GM13977 (cell line): ENCODE results near the gene HPSE2.

Experiments
- DNase-seq: peaks from one replicate; pipeline ENCODE4 v3.0.0; 2012; ENCODE audit warnings: low spot score
- CTCF ChIP-seq: IDR thresholded peaks from 2 replicates; pipeline ENCODE4 v1.5.1; 2012; ENCODE audit warnings: mild to moderate bottlenecking, control low read depth; ENCODE audit not compliant: insufficient read depth; ENCODE audit errors: extremely low read depth, missing control alignments
- in situ Hi-C: fragments of 300-500 bp; cut with MboI; formaldehyde crosslinking; loops from one replicate; pipeline ENCODE4 v1.12.0; 2022; ENCODE audit warnings: low sequenced_read_pairs, low pct_unique_long_range_greater_than_20kb, mixed read lengths, inconsistent platforms; ENCODE audit not compliant: unreplicated experiment

Gene HPSE2

GRCh38 chr10:99080275-99080945, 155.2 kb downstream of the HPSE2 start:
- no peak for TF ChIP-seq CTCF
- no peak for DNase-seq
- in situ Hi-C loops = no loop called here

- in situ Hi-C loops = no loop called here
- no peak for TF ChIP-seq CTCF
- DNase-seq = no peak
These were observed 173.1 kb downstream of the HPSE2 start for GRCh38 chr10:99062591-99062990.

GRCh38 chr10:99058762-99059161, 176.9 kb downstream of the HPSE2 start:
- in situ Hi-C loops = no loop called here

GRCh38 chr10:99057936-99058690, 177.5 kb downstream of the HPSE2 start:
- no peak for TF ChIP-seq CTCF
- DNase-seq = no peak
- in situ Hi-C loops = no loop called here

More at GRCh38 chr10:99058762-99059161, 176.9 kb downstream of the HPSE2 start:
- TF ChIP-seq CTCF = no peak
- DNase-seq = no peak

- in situ Hi-C loops = no loop called here
These were observed 190.0 kb downstream of the HPSE2 start for GRCh38 chr10:99045671-99046070.

More at GRCh38 chr10:99045671-99046070, 190.0 kb downstream of the HPSE2 start:
- no peak for DNase-seq
- TF ChIP-seq CTCF = no peak
